ENCODE measurements around the gene ARV1.

The ARV1 gene

GRCh38 chr1:230937371-230937770 lies 41.5 kb upstream of the ARV1 start:
- Histone ChIP-seq H2AFZ (ENCODE audit: low read depth) (no peak overlapping the region), H3K4me1 (ENCODE audit: low read depth, poor library complexity, severe bottlenecking) (no peaks in the 10 kb centered on the region), H3K4me3 (IDR thresholded peaks at IDR 0.05; ENCODE audit: insufficient read depth, low read depth, low read length) (no peak overlapping the region), H3K27ac (no peak overlapping the region), H3K36me3 (ENCODE audit: insufficient read depth) (no peaks in the 10 kb centered on the region), H3K79me2 (ENCODE audit: insufficient read depth, low read depth) (no peaks in the 10 kb centered on the region), H3K9ac (no peak overlapping the region), H3K27me3 (ENCODE audit: insufficient read depth, low read depth) (no peaks in the 10 kb centered on the region), H4K20me1 (ENCODE audit: insufficient read depth) (no peaks in the 10 kb centered on the region), H3K4me2 (no peak overlapping the region)
- TF ChIP-seq CTCF (conservative IDR thresholded peaks at IDR 0.05; ENCODE audit: low read depth, low read length) = no peak

- H3K27ac ChIP-seq = no peak overlapping the region
- H3K9ac ChIP-seq = no peak overlapping the region
- H3K4me1 ChIP-seq (ENCODE audit: low read depth, poor library complexity, severe bottlenecking) = no peaks in the 10 kb centered on the region
- H3K27me3 ChIP-seq (ENCODE audit: insufficient read depth, low read depth) = no peaks in the 10 kb centered on the region
- TF ChIP-seq CTCF (conservative IDR thresholded peaks at IDR 0.05; ENCODE audit: low read depth, low read length) = no peak
- H4K20me1 ChIP-seq (ENCODE audit: insufficient read depth) = no peaks in the 10 kb centered on the region
- no peak overlapping the region for H2AFZ ChIP-seq (ENCODE audit: low read depth)
- no peaks in the 10 kb centered on the region for H3K36me3 ChIP-seq (ENCODE audit: insufficient read depth)
- no peak overlapping the region for H3K4me3 ChIP-seq (IDR thresholded peaks at IDR 0.05; ENCODE audit: insufficient read depth, low read depth, low read length)
- H3K79me2 ChIP-seq (ENCODE audit: insufficient read depth, low read depth) = no peaks in the 10 kb centered on the region
- no peak overlapping the region for H3K4me2 ChIP-seq
Observed at GRCh38 chr1:230938924-230939368, 39.9 kb upstream of the ARV1 start.

GRCh38 chr1:230939806-230940489 lies 38.9 kb upstream of the ARV1 start:
- H3K27me3 ChIP-seq (ENCODE audit: insufficient read depth, low read depth) = no peaks in the 10 kb centered on the region
- no peak overlapping the region for H3K27ac ChIP-seq
- no peak overlapping the region for H3K4me2 ChIP-seq
- no peak for TF ChIP-seq CTCF (conservative IDR thresholded peaks at IDR 0.05; ENCODE audit: low read depth, low read length)
- no peak overlapping the region for H2AFZ ChIP-seq (ENCODE audit: low read depth)
- H4K20me1 ChIP-seq (ENCODE audit: insufficient read depth) = no peaks in the 10 kb centered on the region
- H3K4me3 ChIP-seq (IDR thresholded peaks at IDR 0.05; ENCODE audit: insufficient read depth, low read depth, low read length) = no peak overlapping the region
- no peaks in the 10 kb centered on the region for H3K4me1 ChIP-seq (ENCODE audit: low read depth, poor library complexity, severe bottlenecking)
- no peak overlapping the region for H3K9ac ChIP-seq
- no peaks in the 10 kb centered on the region for H3K36me3 ChIP-seq (ENCODE audit: insufficient read depth)
- no peaks in the 10 kb centered on the region for H3K79me2 ChIP-seq (ENCODE audit: insufficient read depth, low read depth)

GRCh38 chr1:230940848-230941247 lies 38.0 kb upstream of the ARV1 start:
- H2AFZ ChIP-seq (ENCODE audit: low read depth) = no peak overlapping the region
- H3K27ac ChIP-seq = no peak overlapping the region
- no peaks in the 10 kb centered on the region for H3K36me3 ChIP-seq (ENCODE audit: insufficient read depth)
- H4K20me1 ChIP-seq (ENCODE audit: insufficient read depth) = no peaks in the 10 kb centered on the region
- no peaks in the 10 kb centered on the region for H3K79me2 ChIP-seq (ENCODE audit: insufficient read depth, low read depth)
- H3K9ac ChIP-seq = no peak overlapping the region
- H3K4me2 ChIP-seq = no peak overlapping the region
- no peaks in the 10 kb centered on the region for H3K27me3 ChIP-seq (ENCODE audit: insufficient read depth, low read depth)
- H3K4me3 ChIP-seq (IDR thresholded peaks at IDR 0.05; ENCODE audit: insufficient read depth, low read depth, low read length) = no peak overlapping the region
- no peaks in the 10 kb centered on the region for H3K4me1 ChIP-seq (ENCODE audit: low read depth, poor library complexity, severe bottlenecking)
- no peak for TF ChIP-seq CTCF (conservative IDR thresholded peaks at IDR 0.05; ENCODE audit: low read depth, low read length)
